Activated naive CD8-positive, alpha-beta T cell (primary cell): ENCODE data around the gene SOX18.
"Not testable (repeated sequence)": the region's sequence is repeated elsewhere in the genome, so short reads cannot be mapped to it uniquely, and the experiment has no call there.

Experiments used
- H3K27ac Mint-ChIP-seq: one replicate; pipeline ENCODE4 v1.8.0; 2021; ENCODE audit warnings: mixed read lengths
- H3K27me3 Mint-ChIP-seq: one replicate; pipeline ENCODE4 v1.8.0; 2021; ENCODE audit warnings: mixed read lengths
- H3K36me3 Mint-ChIP-seq: one replicate; pipeline ENCODE4 v1.8.0; 2021; ENCODE audit warnings: mixed read lengths
- H3K4me1 Mint-ChIP-seq: one replicate; pipeline ENCODE4 v1.8.0; 2021; ENCODE audit warnings: low read depth, mixed read lengths
- H3K4me3 Mint-ChIP-seq: one replicate; pipeline ENCODE4 v1.8.0; 2021; ENCODE audit warnings: mild to moderate bottlenecking, mixed read lengths
- H3K9me3 Mint-ChIP-seq: one replicate; pipeline ENCODE4 v1.8.0; 2021; ENCODE audit warnings: low read depth, mixed read lengths

The SOX18 gene

DNA sequence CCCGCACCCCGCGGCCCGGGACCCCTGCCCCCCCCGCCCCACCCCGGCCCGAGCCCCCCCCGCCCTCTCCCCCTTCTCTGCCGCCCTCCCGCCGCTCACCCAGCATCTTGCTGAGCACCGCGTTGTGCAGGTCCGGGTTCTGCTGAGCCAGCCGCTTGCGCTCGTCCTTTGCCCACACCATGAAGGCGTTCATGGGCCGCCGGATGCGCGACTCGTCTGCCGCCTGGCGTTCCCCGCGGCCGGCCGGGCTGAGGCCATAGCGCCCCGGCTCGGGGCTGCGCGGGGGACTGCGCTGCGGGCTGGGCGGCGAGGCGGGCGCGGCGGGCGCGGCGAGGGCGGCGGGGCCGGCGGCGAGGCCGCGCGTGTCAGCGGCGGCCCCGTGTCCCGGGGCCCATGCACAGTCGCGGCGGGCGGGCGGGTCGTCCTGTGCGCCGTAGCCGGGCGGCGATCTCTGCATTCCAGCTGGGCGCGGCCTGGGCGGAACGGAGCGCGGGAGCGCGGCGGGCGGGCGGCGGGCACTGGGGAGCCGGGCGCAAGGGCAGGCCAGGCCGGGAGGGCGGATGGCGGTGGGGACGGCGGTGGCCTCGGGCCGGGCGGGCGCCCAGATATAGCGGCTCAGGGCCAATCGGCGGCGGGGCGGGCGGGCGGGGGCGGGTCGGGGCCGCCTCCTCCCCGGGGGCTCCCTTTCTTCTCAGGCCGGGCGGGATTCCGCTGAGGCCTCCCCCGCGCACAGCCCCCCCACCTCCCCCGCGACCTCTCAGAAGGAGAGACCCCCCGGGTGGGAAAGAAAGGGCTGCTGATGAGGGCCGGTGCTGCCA lies at the start of gene SOX18:
Gene SOX18, minus strand, starts transcription at position 580 of the 818 bp plus-strand sequence. Its CDS starts 123 bp downstream, at position 457.
- peaks cover 14% of the 10 kb centered on the region for H3K4me1 Mint-ChIP-seq
- H3K4me3 Mint-ChIP-seq, result peak within 1 kb of the TSS; percentile 56
- no peaks in the 10 kb centered on the region for H3K36me3 Mint-ChIP-seq

DNA sequence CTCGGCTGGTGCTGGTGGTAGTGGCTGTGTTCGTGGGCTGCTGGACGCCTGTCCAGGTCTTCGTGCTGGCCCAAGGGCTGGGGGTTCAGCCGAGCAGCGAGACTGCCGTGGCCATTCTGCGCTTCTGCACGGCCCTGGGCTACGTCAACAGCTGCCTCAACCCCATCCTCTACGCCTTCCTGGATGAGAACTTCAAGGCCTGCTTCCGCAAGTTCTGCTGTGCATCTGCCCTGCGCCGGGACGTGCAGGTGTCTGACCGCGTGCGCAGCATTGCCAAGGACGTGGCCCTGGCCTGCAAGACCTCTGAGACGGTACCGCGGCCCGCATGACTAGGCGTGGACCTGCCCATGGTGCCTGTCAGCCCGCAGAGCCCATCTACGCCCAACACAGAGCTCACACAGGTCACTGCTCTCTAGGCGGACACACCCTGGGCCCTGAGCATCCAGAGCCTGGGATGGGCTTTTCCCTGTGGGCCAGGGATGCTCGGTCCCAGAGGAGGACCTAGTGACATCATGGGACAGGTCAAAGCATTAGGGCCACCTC lies 49.1 kb upstream of the SOX18 start:
- no peak overlapping the region for H3K4me3 Mint-ChIP-seq
- H3K27ac Mint-ChIP-seq, result no peak overlapping the region
- H3K9me3 Mint-ChIP-seq, result peaks cover 5% of the 10 kb centered on the region
- peaks cover 6% of the 10 kb centered on the region for H3K36me3 Mint-ChIP-seq
- H3K27me3 Mint-ChIP-seq, result peaks cover 5% of the 10 kb centered on the region
- peaks cover 17% of the 10 kb centered on the region for H3K4me1 Mint-ChIP-seq

More for the DNA sequence above, at the start of gene SOX18:
- Mint-ChIP-seq H3K27me3 (peaks cover 10% of the 10 kb centered on the region), H3K9me3 (no peaks in the 10 kb centered on the region), H3K27ac (no peak within 1 kb of the TSS)

DNA sequence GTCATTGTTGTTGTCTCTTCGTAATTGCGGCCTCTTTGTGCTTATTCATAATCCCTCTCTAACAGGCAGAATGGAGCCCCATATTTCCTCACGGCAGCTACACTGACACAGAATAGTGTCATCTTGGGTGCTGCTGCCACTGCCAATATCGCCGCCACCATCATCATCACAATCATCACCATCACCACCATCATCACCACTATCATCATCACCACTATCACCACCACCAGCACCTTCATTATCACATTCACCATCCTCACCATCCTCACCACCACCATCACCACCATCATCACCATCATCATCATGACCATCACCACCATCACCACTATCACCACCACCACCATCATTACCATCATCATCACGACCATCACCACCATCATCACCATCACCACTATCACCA lies 47.1 kb upstream of the SOX18 start:
- Mint-ChIP-seq H3K27me3 (peaks cover 2% of the 10 kb centered on the region), H3K4me3 (no peak overlapping the region), H3K36me3 (peaks cover 6% of the 10 kb centered on the region), H3K27ac (no peak overlapping the region), H3K9me3 (peaks cover 5% of the 10 kb centered on the region), H3K4me1 (peaks cover 16% of the 10 kb centered on the region)

DNA sequence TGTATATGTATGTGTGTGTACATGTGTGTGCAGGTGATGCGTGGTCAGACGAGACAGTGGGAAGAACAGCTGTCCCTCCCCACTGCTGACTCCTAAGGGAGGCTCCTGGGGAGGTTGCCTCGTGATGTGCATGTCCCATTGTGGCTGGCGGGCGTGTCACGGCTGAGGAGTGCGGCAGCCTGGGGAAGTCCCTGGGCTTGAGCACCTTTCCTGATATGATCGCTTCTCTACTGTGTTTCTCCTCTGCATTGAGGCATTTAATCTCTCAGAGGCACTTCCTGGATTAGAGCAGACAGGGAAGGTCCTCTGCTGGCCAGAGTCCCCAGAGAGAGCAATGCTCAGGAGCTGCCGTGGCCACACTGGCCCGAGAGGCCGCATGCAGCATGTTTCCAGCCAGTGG lies 46.5 kb upstream of the SOX18 start:
- H3K4me1 Mint-ChIP-seq, result peaks cover 11% of the 10 kb centered on the region
- peaks cover 5% of the 10 kb centered on the region for H3K9me3 Mint-ChIP-seq
- no peaks in the 10 kb centered on the region for H3K27me3 Mint-ChIP-seq
- H3K36me3 Mint-ChIP-seq, result peaks cover 6% of the 10 kb centered on the region
- H3K27ac Mint-ChIP-seq, result no peak overlapping the region
- no peak overlapping the region for H3K4me3 Mint-ChIP-seq

DNA sequence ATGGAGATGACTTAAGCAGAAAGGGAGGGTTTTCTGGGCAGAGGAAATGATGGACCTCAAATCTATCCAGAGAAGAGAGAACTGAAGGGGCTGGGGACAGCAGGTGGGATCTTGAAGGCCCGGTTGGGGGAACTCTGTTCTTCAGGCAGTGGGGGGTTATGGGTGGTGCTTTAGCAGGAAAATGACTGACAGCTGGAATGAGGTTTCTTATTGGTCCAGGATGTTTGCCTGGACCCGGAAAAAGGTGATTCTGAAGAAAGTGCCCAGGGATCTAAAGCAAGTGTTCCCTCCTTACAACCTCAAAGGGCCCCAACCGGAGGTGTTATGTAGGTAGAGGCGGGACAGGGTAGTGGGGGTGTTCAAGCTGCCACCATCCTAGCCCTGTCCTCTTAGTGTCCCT lies 46.0 kb upstream of the SOX18 start:
- Mint-ChIP-seq H3K9me3 (peaks cover 5% of the 10 kb centered on the region), H3K27ac (no peak overlapping the region), H3K4me1 (peaks cover 7% of the 10 kb centered on the region), H3K4me3 (no peak overlapping the region), H3K36me3 (peaks cover 6% of the 10 kb centered on the region), H3K27me3 (no peaks in the 10 kb centered on the region)

DNA sequence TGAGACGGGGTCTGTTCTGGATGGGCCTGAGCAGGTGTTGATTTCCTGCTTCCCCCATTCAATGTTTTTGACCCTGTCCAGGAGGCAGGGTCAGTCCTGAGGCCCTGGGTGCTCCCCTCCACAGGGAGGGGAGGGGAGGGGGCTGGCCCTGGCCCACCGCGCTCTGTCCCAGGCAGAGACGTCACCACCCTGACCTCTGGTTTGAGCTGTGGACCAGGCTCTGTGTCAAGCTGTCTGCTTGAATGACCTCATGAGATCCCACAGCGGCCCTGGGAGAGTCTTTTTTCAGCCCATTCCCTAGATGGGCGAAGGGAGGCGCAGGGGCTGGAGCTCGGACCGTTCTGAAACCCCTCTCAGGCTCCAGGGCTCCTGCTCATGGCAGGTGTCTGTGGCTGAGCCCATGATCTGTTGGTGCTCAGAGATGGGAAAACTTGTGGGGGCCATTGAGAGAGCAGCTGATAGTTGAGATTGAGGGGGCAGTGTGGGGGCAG lies 43.6 kb upstream of the SOX18 start:
- Mint-ChIP-seq H3K4me1 (peaks cover 2% of the 10 kb centered on the region), H3K27me3 (no peaks in the 10 kb centered on the region), H3K36me3 (peaks cover 6% of the 10 kb centered on the region), H3K27ac (no peak overlapping the region), H3K4me3 (no peak overlapping the region), H3K9me3 (peaks cover 5% of the 10 kb centered on the region)

DNA sequence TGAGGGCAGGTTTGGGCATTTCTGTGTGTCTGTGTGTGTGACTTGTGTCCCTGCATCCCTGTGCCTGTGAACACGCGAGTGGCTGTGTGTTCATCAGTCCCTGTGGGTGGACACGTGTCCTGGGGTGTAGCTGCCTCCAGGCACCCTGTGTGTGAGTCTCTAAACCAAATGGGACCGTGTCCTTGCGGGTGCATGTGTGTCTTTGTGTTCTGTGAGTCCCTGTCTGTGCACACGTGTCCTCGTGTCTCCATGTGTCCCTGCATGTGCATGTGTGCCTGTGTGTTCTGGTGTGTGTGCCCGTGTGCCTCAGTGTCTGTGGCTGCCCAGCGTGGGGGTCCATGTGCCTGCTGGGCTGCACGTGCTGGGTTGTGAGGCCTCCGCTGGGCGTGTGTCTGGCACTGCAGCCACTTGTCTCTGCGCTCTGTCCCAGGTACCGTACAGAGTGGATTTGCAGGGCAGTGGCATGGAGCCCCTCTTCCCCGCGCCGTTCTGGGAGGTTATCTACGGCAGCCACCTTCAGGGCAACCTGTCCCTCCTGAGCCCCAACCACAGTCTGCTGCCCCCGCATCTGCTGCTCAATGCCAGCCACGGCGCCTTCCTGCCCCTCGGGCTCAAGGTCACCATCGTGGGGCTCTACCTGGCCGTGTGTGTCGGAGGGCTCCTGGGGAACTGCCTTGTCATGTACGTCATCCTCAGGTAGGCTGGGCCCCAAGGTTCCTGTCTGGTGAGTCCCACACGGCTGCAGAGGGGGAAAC lies 43.0 kb upstream of the SOX18 start:
- Mint-ChIP-seq H3K27me3 (no peaks in the 10 kb centered on the region), H3K9me3 (peaks cover 5% of the 10 kb centered on the region), H3K27ac (no peak overlapping the region), H3K36me3 (peaks cover 6% of the 10 kb centered on the region), H3K4me1 (peaks cover 2% of the 10 kb centered on the region), H3K4me3 (no peak overlapping the region)

DNA sequence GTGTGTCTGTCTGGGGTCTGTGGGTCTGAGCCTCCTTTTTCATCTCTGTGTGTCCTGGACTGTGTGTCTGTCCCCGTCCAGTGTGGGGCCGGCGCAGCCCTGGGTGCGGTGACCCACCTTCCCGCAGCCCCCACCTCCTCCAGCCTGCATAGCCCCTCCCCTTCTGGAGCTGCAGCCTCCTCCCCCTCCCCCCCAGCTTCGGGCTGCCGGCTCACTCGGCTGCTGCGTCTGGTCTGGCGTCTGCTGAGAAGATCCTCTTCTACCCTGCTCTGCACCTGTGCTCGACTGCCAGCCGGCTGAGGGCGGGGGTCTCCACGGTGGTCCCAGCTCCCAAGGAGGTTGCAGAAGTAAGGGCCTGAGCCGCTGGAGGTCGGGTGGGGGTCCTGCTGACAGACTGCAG lies 42.3 kb upstream of the SOX18 start:
- peaks cover 2% of the 10 kb centered on the region for H3K9me3 Mint-ChIP-seq
- H3K4me1 Mint-ChIP-seq, result peaks cover 2% of the 10 kb centered on the region
- no peak overlapping the region for H3K4me3 Mint-ChIP-seq
- peaks cover 4% of the 10 kb centered on the region for H3K36me3 Mint-ChIP-seq
- H3K27me3 Mint-ChIP-seq, result no peaks in the 10 kb centered on the region
- no peak overlapping the region for H3K27ac Mint-ChIP-seq

DNA sequence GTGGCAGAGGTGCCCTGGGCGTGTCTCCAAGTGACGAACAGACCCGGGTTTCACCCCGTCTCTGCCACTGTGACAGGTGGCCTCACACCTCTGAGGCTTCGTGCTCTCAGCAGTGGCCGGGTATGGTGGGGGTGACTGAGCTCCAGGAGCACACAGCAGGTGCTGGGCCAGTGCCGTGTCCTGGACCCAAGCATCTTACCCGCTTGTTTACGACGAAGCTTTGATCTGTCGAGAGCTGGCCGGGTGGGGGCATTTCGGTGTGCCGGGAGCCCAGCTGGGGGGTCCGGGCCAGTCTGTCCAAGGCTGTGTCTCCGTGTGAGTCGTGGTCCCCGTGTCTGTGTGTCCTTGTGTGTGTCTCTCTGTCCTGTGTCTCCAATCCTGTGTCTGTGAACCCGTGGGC lies 41.9 kb upstream of the SOX18 start:
- Mint-ChIP-seq H3K4me1 (peaks cover 2% of the 10 kb centered on the region), H3K27me3 (no peaks in the 10 kb centered on the region), H3K27ac (no peak overlapping the region), H3K36me3 (no peaks in the 10 kb centered on the region), H3K9me3 (no peaks in the 10 kb centered on the region), H3K4me3 (no peak overlapping the region)

DNA sequence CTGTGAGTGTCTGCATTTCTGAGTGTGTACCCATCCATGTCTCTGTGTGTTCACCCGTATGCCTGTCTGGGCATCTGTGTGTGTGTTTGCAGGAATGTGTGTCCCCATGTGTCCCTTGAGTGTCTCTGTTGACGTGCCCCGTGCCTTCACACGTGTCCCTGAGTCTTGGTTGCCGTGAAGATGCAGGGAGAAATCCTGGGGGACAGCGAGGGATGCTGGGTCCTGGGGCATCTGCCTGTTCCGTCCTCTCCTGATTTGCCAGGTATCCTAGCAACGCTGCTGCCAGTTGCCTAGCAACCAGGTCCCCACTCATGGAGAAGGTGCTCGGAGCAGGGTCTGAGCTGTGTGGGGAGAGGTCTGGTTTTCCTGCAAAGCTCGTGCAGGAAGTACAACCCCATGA lies 40.7 kb upstream of the SOX18 start:
- H3K4me3 Mint-ChIP-seq, result no peak overlapping the region
- H3K27ac Mint-ChIP-seq, result no peak overlapping the region
- H3K4me1 Mint-ChIP-seq, result peaks cover 2% of the 10 kb centered on the region
- no peaks in the 10 kb centered on the region for H3K27me3 Mint-ChIP-seq
- no peaks in the 10 kb centered on the region for H3K9me3 Mint-ChIP-seq
- H3K36me3 Mint-ChIP-seq, result no peaks in the 10 kb centered on the region

DNA sequence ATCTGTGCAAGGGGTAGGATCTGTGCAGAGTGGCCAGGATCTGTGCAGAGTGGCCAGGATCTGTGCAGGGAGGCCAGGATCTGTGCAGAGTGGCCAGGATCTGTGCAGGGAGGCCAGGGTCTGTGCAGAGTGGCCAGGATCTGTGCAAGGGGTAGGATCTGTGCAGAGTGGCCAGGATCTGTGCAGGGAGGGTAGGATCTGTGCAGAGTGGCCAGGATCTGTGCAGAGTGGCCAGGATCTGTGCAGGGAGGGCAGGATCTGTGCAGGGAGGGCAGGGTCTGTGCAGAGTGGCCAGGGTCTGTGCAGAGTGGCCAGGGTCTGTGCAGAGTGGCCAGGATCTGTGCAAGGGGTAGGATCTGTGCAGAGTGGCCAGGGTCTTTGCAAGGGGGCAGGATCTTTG lies 39.1 kb upstream of the SOX18 start:
- H3K36me3 Mint-ChIP-seq, H3K27ac Mint-ChIP-seq, H3K4me1 Mint-ChIP-seq, H3K9me3 Mint-ChIP-seq, H3K4me3 Mint-ChIP-seq, H3K27me3 Mint-ChIP-seq: not testable (repeated sequence)

DNA sequence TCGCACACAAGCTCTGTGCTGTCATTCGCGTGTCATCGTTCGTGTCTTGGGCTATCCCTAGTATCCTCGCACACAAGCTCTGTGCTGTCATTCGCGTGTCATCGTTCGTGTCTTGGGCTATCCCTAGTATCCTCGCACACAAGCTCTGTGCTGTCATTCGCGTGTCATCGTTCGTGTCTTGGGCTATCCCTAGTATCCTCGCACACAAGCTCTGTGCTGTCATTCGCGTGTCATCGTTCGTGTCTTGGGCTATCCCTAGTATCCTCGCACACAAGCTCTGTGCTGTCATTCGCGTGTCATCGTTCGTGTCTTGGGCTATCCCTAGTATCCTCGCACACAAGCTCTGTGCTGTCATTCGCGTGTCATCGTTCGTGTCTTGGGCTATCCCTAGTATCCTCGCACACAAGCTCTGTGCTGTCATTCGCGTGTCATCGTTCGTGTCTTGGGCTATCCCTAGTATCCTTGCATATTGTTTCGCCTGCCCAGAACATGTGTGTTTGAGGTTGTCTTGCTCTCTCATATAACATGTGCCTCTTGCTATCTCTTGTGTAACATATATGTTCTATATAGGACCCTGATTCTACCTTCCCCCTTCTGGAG lies 37.9 kb upstream of the SOX18 start:
- not testable (repeated sequence) for H3K27me3 Mint-ChIP-seq, H3K4me3 Mint-ChIP-seq
- peaks cover 14% of the 10 kb centered on the region for H3K4me1 Mint-ChIP-seq

DNA sequence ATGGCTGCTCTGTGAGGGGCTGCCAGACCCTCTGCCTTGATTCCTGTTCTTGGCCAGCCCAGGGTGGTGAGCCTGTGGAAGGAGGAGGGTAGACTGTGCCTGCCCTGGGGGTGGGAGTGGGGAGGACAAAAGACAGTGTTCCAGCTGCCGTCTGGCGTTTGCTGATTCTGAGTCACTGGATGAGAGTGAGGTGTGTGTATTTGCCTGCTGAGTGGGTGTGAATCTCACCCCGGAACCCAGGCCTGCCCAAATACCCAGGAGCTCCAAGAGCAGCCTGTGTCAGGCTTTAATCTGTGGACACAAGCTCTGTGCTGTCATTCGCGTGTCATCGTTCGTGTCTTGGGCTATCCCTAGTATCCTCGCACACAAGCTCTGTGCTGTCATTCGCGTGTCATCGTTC lies 37.4 kb upstream of the SOX18 start:
- Mint-ChIP-seq H3K27ac (no peak overlapping the region), H3K9me3 (no peaks in the 10 kb centered on the region), H3K36me3 (no peaks in the 10 kb centered on the region), H3K4me1 (peaks cover 17% of the 10 kb centered on the region), H3K4me3 (no peak overlapping the region), H3K27me3 (no peaks in the 10 kb centered on the region)

More for the DNA sequence above, 37.9 kb upstream of the SOX18 start:
- H3K36me3 Mint-ChIP-seq, H3K9me3 Mint-ChIP-seq, H3K27ac Mint-ChIP-seq: not testable (repeated sequence)

DNA sequence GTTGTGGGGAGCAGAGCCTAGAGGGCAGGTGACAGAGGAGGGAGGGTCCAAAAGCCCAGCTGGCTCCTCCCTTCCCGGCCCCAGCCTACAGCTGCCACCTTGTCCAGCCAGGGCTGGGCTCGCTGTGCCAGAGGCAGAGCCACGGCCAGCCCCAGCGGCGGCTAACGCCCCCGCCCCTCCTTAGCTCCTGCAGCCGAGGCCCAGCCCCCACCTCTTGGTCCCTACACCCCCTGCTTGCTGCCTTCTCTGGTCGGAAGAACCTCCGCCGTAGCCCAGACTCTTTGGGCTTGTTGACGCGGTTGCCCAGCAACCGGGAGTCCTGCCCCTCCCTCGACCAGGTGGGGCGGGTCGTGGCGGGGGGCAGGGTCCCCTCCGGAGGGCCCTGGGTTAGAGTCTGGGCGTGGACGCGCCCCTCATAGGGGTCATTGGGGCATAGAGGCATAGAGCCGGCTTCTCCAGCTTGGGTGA lies 35.3 kb upstream of the SOX18 start:
- Mint-ChIP-seq H3K27ac (no peak overlapping the region), H3K36me3 (no peaks in the 10 kb centered on the region), H3K4me3 (peak overlapping the region; percentile 91), H3K9me3 (no peaks in the 10 kb centered on the region), H3K4me1 (peaks cover 23% of the 10 kb centered on the region), H3K27me3 (no peaks in the 10 kb centered on the region)
